Mesenchymal stem cell (in vitro differentiated cells and primary cell): Measurements from ENCODE around the gene UBL3.

Experiments
- DNase-seq: peaks from one replicate; pipeline ENCODE4 v3.0.0-alpha.2; 2013
- H2AFZ ChIP-seq: one replicate; pipeline ENCODE4 v1.6.1; 2013; ENCODE audit warnings: low read depth, mild to moderate bottlenecking, control low read depth, inconsistent platforms, low read length, moderate library complexity
- H2AK5ac ChIP-seq: 2 replicates; pipeline ENCODE4 v1.6.1; 2013; ENCODE audit warnings: low read length, moderate library complexity, mild to moderate bottlenecking, inconsistent platforms; ENCODE audit not compliant: severe bottlenecking
- H2BK120ac ChIP-seq: one replicate; pipeline ENCODE4 v1.6.1; 2013; ENCODE audit warnings: low read depth, mild to moderate bottlenecking, inconsistent platforms, low read length, moderate library complexity
- H2BK12ac ChIP-seq, 2 experiments: one replicate each; pipeline ENCODE4 v1.6.1; 2013; ENCODE audit warnings: inconsistent platforms in 2 of 2, low read length in 2 of 2, mild to moderate bottlenecking in 2 of 2, moderate library complexity in 2 of 2, control low read depth in 1 of 2
- H2BK15ac ChIP-seq: one replicate; pipeline ENCODE4 v1.6.1; 2013; ENCODE audit warnings: mild to moderate bottlenecking, low read depth, inconsistent platforms; ENCODE audit not compliant: poor library complexity, severe bottlenecking
- H2BK5ac ChIP-seq: 2 replicates; pipeline ENCODE4 v1.6.1; 2013; ENCODE audit warnings: low read depth, mild to moderate bottlenecking, low read length, control low read depth, inconsistent platforms; ENCODE audit not compliant: poor library complexity, severe bottlenecking
- H3K14ac ChIP-seq, 2 experiments: one replicate each; pipeline ENCODE4 v1.6.1; 2013; ENCODE audit warnings: inconsistent platforms in 2 of 2, low read length in 2 of 2, control low read depth in 1 of 2, mild to moderate bottlenecking in 1 of 2, moderate library complexity in 1 of 2
- H3K18ac ChIP-seq, 2 experiments: one replicate each; pipeline ENCODE4 v1.6.1; 2013; ENCODE audit warnings: inconsistent platforms in 2 of 2, low read length in 2 of 2, control low read depth in 1 of 2, low read depth in 1 of 2, mild to moderate bottlenecking in 1 of 2
- H3K23ac ChIP-seq, 2 experiments: one replicate each; pipeline ENCODE4 v1.6.1; 2013; ENCODE audit warnings: inconsistent platforms in 2 of 2, low read length in 2 of 2, mild to moderate bottlenecking in 2 of 2, moderate library complexity in 2 of 2, control low read depth in 1 of 2
- H3K27ac ChIP-seq: 2 replicates; pipeline ENCODE4 v1.5.1; 2013; ENCODE audit warnings: mild to moderate bottlenecking, moderate library complexity, low read length, control low read depth, inconsistent platforms; ENCODE audit not compliant: poor library complexity, severe bottlenecking
- H3K27me3 ChIP-seq, 2 experiments: 2 replicates each; pipeline versions ENCODE4 v1.6.1 to v1.7.0; 2013; ENCODE audit warnings: low read length in 2 of 2, mild to moderate bottlenecking in 2 of 2, moderate library complexity in 2 of 2, control low read depth in 1 of 2, inconsistent platforms in 1 of 2; ENCODE audit not compliant: control insufficient read depth in 1 of 2, insufficient read depth in 1 of 2
- H3K36me3 ChIP-seq, 2 experiments: 2 replicates each; pipeline versions ENCODE4 v1.6.1 to v1.7.0; 2013; ENCODE audit warnings: low read length in 2 of 2, control low read depth in 1 of 2, inconsistent platforms in 1 of 2, low read depth in 1 of 2, mild to moderate bottlenecking in 1 of 2; ENCODE audit not compliant: insufficient read depth in 2 of 2, control insufficient read depth in 1 of 2
- H3K4ac ChIP-seq, 2 experiments: one replicate each; pipeline ENCODE4 v1.6.1; 2013; ENCODE audit warnings: inconsistent platforms in 2 of 2, low read length in 2 of 2, mild to moderate bottlenecking in 2 of 2, moderate library complexity in 2 of 2, control low read depth in 1 of 2, low read depth in 1 of 2
- H3K4me1 ChIP-seq: 2 replicates; pipeline ENCODE4 v1.6.1; 2013; ENCODE audit warnings: low read depth, low read length, control low read depth; ENCODE audit not compliant: control insufficient read depth, insufficient read depth
- H3K4me2 ChIP-seq: 2 replicates; pipeline ENCODE4 v1.6.1; 2013; ENCODE audit warnings: low read length, mild to moderate bottlenecking, inconsistent platforms; ENCODE audit not compliant: poor library complexity, severe bottlenecking
- H3K4me3 ChIP-seq, 2 experiments: 2 replicates each; pipeline versions ENCODE4 v1.5.1 to v1.7.0; 2013; ENCODE audit warnings: low read length in 2 of 2, mild to moderate bottlenecking in 2 of 2, control low read depth in 1 of 2, low read depth in 1 of 2; ENCODE audit not compliant: insufficient read depth in 1 of 2
- H3K79me1 ChIP-seq: replicated peaks from 2 replicates; pipeline ENCODE4 v1.6.1; 2013; ENCODE audit warnings: mild to moderate bottlenecking, control low read depth, low read length, inconsistent platforms; ENCODE audit not compliant: poor library complexity, severe bottlenecking
- H3K9ac ChIP-seq: 2 replicates; pipeline ENCODE4 v1.7.0; 2013; ENCODE audit warnings: mild to moderate bottlenecking, low read length, moderate library complexity
- H3K9me3 ChIP-seq: 2 replicates; pipeline ENCODE4 v1.7.0; 2013; ENCODE audit warnings: mild to moderate bottlenecking, low read length; ENCODE audit not compliant: control insufficient read depth
- H4K8ac ChIP-seq: one replicate; pipeline ENCODE4 v1.6.1; 2013; ENCODE audit warnings: inconsistent platforms, mild to moderate bottlenecking, low read length, moderate library complexity
- H4K91ac ChIP-seq: one replicate; pipeline ENCODE4 v1.6.1; 2013; ENCODE audit warnings: mild to moderate bottlenecking, low read length, inconsistent platforms
- WGBS: methylation state at CpG from one replicate; pipeline ENCODE4 v1.1.7; 2013; ENCODE audit warnings: mixed read lengths; 5-methylcytosine and 5-hydroxymethylcytosine counted together

The UBL3 gene

DNA sequence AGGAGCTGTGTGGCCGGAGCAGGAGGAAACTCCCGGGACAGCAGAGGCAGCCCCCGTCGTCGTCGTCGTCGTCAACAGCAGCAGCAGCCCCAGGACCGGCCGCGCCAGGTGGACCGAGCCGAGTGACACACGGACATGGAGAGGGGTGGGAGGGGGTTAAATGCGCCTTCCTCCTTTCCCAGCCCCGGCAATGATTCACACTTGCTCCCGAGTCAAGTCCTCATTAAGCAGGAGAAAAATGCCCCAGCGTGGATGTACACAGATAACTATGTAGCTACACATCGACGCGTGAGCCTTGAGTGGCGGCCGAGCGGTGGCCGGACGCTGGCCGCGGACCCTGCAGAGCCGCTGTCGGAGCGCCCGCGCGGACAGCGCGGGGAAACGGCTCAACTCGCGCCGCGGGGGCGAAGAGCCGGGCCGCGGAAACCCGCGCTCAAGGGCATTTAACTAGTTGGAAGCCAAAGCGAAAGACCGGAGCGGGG lies 645 bp downstream of the UBL3 start:
- Histone ChIP-seq H2BK12ac (peak overlapping the region in 1 of 2 experiments; percentile 83), H3K14ac (peak overlapping the region in 1 of 2 experiments; percentile 98), H3K36me3 (no peaks in the 10 kb centered on the region), H2BK120ac (peak overlapping the region; percentile 84), H3K4me2 (peak overlapping the region; percentile 92), H2BK5ac (peak overlapping the region; percentile 54), H3K9ac (peak overlapping the region; percentile 98), H2AFZ (peak overlapping the region; percentile 74), H2BK15ac (peak overlapping the region; percentile 99), H4K91ac (peak overlapping the region; percentile 65), H3K27me3 (no peaks in the 10 kb centered on the region), H3K9me3 (no peaks in the 10 kb centered on the region), H3K4me1 (peaks cover 2% of the 10 kb centered on the region), H3K23ac (peak overlapping the region in 1 of 2 experiments; percentile 97), H3K4ac (peak overlapping the region; percentile 85 to 92), H3K4me3 (peak overlapping the region; percentile 87 to 98), H3K27ac (peak overlapping the region; percentile 35), H3K79me1 (peaks cover 1% of the 10 kb centered on the region), H2AK5ac (no peak overlapping the region), H4K8ac (peak overlapping the region; percentile 75), H3K18ac (peak overlapping the region; percentile 93 to 97)
- DNase-seq, result peak; percentile 84
- under 1% methylated on average over 37 of the region's 50 CpGs for WGBS

DNA sequence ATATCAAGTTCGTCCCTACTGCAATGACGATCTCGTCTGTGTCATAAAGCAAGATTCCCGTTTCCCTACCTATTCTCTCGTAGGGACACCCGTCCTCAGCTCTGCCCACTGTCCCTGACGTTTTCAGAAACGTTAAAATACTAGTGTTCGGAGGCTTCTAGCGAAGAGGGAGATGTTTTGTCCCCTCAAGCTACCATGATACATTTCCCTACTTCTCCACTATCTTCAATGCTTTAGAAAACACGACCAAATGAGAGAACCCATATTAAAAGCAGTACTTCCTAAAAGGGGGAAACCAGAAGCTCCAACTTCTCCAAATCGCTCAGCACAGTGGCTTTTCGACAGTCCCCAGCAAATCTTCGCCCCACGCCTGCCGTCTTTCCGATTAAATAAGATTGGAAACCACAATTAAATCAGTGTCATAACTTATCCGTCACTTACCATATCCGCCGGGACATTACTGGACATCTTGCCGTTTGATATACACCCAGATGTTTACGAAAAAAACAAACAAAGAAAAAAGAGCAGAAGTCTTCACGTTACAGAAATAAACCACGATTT lies 1.3 kb downstream of the UBL3 start:
- Histone ChIP-seq H3K27ac (peak overlapping the region; percentile 16), H2BK12ac (no peak overlapping the region), H4K8ac (no peak overlapping the region), H3K9me3 (no peaks in the 10 kb centered on the region), H2BK5ac (no peak overlapping the region), H4K91ac (no peak overlapping the region), H3K79me1 (peaks cover 1% of the 10 kb centered on the region), H3K4me1 (peaks cover 2% of the 10 kb centered on the region), H3K4me3 (peak overlapping the region; percentile 87 to 98), H3K9ac (peak overlapping the region; percentile 98), H3K4ac (peak overlapping the region in 1 of 2 experiments; percentile 92), H2AFZ (no peak overlapping the region), H3K36me3 (no peaks in the 10 kb centered on the region), H3K18ac (peak overlapping the region in 1 of 2 experiments; percentile 97), H2BK120ac (no peak overlapping the region), H3K14ac (no peak overlapping the region), H2AK5ac (no peak overlapping the region), H3K23ac (no peak overlapping the region), H2BK15ac (no peak overlapping the region), H3K4me2 (peak overlapping the region; percentile 92), H3K27me3 (no peaks in the 10 kb centered on the region)
- under 1% methylated on average over 24 of the region's 24 CpGs for WGBS
- peak; percentile 62 for DNase-seq

DNA sequence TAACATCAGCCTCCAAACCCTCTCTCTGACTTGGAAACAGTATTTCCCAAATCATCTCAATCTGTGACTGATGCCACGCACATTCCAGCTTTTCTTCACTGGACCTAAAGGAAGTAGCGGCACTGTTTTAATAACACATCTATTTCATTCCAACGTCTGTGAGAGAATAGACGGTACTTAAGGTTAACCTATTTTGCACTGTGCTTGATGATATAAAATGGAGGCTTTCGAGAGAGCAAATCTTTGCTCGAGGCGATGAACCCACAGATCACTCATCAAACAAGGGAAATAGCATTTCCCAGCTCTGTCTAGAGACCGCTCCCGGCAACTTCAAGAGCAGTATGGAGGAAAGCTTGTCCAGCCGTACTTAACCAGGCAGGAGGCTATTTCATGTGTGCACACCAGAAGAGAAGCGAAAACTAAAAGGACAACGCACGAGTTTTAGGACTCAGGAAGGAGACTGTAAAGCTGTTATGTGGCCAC lies 2.9 kb downstream of the UBL3 start:
- H3K27ac ChIP-seq, result peak overlapping the region; percentile 11
- no peak overlapping the region for H2BK5ac ChIP-seq
- H3K79me1 ChIP-seq, result peaks cover 3% of the 10 kb centered on the region
- H3K23ac ChIP-seq, result no peak overlapping the region
- H3K4me1 ChIP-seq, result peaks cover 2% of the 10 kb centered on the region
- no peak overlapping the region for H2BK120ac ChIP-seq
- peak overlapping the region in 1 of 2 experiments; percentile 87 for H3K4me3 ChIP-seq
- H2BK15ac ChIP-seq, result no peak overlapping the region
- H3K18ac ChIP-seq, result no peak overlapping the region
- no peaks in the 10 kb centered on the region for H3K9me3 ChIP-seq
- no peaks in the 10 kb centered on the region for H3K36me3 ChIP-seq
- H2AFZ ChIP-seq, result no peak overlapping the region
- H4K91ac ChIP-seq, result no peak overlapping the region
- H4K8ac ChIP-seq, result no peak overlapping the region
- H3K27me3 ChIP-seq, result no peaks in the 10 kb centered on the region
- no peak overlapping the region for H2BK12ac ChIP-seq
- DNase-seq, result peak; percentile 65
- no peak overlapping the region for H2AK5ac ChIP-seq
- peak overlapping the region; percentile 91 for H3K9ac ChIP-seq
- peak overlapping the region; percentile 29 for H3K4me2 ChIP-seq
- WGBS, result 6% methylated on average over 11 of the region's 13 CpGs
- H3K4ac ChIP-seq, result no peak overlapping the region
- no peak overlapping the region for H3K14ac ChIP-seq

DNA sequence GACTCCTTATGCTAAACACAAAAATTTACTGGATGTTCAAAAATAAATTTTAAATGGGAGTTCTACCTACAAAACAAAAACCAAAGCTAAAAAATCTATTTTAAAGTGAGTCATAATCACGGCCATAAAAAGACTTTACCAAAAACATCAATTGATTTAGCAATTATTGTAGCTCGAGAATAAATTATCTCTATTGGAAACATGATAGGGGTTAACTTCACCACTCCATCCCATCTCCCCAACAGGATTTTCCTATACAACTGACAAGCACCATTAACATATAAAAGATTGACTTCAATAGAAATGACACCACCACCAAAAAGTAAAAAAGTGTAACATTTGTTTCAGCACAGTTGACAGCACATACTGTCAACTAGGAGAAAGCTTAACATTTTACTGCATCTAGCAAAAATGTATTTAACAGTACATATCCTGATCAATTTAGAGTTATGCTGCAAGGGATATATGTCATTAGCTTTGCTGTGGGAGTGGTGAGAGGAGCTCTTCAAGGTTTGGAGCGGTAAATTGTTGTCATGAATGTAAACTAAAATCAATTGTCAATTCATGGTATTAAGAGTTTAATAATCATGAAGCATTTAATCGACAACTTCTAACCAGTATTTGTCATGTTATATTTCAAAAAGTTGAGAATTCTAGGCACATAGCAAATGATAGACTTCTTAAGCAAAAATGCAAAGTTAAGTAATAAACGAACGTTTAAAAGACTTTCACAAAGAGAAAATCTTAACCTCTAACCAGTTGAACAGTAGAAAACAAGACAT lies 3.8 kb downstream of the UBL3 start:
- Histone ChIP-seq H3K23ac (no peak overlapping the region), H4K91ac (no peak overlapping the region), H3K9me3 (no peaks in the 10 kb centered on the region), H3K4me2 (no peak overlapping the region), H3K9ac (peak overlapping the region; percentile 91), H3K4me1 (no peaks in the 10 kb centered on the region), H2AFZ (no peak overlapping the region), H3K4ac (no peak overlapping the region), H3K14ac (no peak overlapping the region), H2BK5ac (no peak overlapping the region), H2BK120ac (no peak overlapping the region), H2BK12ac (no peak overlapping the region), H3K4me3 (peak overlapping the region in 1 of 2 experiments; percentile 87), H3K79me1 (peaks cover 3% of the 10 kb centered on the region), H3K36me3 (no peaks in the 10 kb centered on the region), H3K18ac (no peak overlapping the region), H3K27me3 (no peaks in the 10 kb centered on the region), H2BK15ac (no peak overlapping the region), H3K27ac (no peak overlapping the region), H4K8ac (no peak overlapping the region), H2AK5ac (no peak overlapping the region)
- WGBS, result 57% methylated on average over 4 of the region's 6 CpGs
- no peak for DNase-seq
